Left lung (tissue), 10 donors: ENCODE results near the gene SPTBN1. TPM values are rescaled to one million over a fixed set of nuclear protein-coding genes. Genes with fewer than 3 reads are reported as not detected.

Source experiments
- ATAC-seq: fragments of 200-7000 bp; cut with Tn5 transposase; one replicate; pipeline ENCODE4 v1.9.1; 2020; ENCODE audit warnings: moderate library complexity
- DNase-seq, 4 donors: peaks; one replicate each; pipeline ENCODE4 v3.0.0-alpha.2; 2013 to 2020
- H3K27ac ChIP-seq, 2 donors: fragments of 200-600 bp; sonication (generic) in 1 of 2; one replicate each; pipeline versions ENCODE4 v1.5.0 to v1.8.0; 2020 to 2021
- H3K27me3 ChIP-seq, 2 donors: fragments of 200-600 bp; sonication (generic) in 1 of 2; one replicate each; pipeline versions ENCODE4 v1.5.0 to v1.8.0; 2020 to 2021
- H3K36me3 ChIP-seq, 2 donors: fragments of 200-600 bp; sonication (generic) in 1 of 2; one replicate each; pipeline versions ENCODE4 v1.5.0 to v1.8.0; 2020 to 2021
- H3K4me1 ChIP-seq, 2 donors: fragments of 200-600 bp; one replicate each; pipeline ENCODE4 v1.8.0; 2021
- H3K4me3 ChIP-seq, 2 donors: fragments of 200-600 bp; sonication (generic) in 1 of 2; one replicate each; pipeline versions ENCODE4 v1.5.0 to v1.8.0; 2020 to 2021; ENCODE audit warnings: mild to moderate bottlenecking in 1 of 2
- H3K9me3 ChIP-seq, 2 donors: fragments of 200-600 bp; sonication (generic) in 1 of 2; one replicate each; pipeline versions ENCODE4 v1.5.0 to v1.8.0; 2020 to 2021
- CTCF ChIP-seq, 2 donors: fragments of 200-600 bp; sonication (generic) in 1 of 2; IDR thresholded peaks; one replicate each; pipeline versions ENCODE4 v1.5.0 to v1.8.0; 2021; ENCODE audit warnings: antibody characterized with exemption in 2 of 2
- intact Hi-C, 2 donors: fragments of 100-400 bp; cut with DNase I; formaldehyde crosslinking; loops; one replicate each; pipeline versions ENCODE4 v1.11.2 to v1.14.2; 2022
- polyA plus RNA-seq, 6 donors: library from polyadenylated mRNA; unstranded; fragments of 120-200 nt; gene quantifications; one replicate each; pipeline ENCODE4 v1.2.1, GENCODE V29; 2013; ENCODE audit not compliant: insufficient read length in 6 of 6
- total RNA-seq, 2 donors: library from RNA; stranded (reverse); fragmentation: NEBNext Ultra II Directional; extraction: Animal tissue kit (Norgen Biotek cat#: 25700); gene quantifications; one replicate each; pipeline ENCODE4 v1.2.1, GENCODE V29; 2021
- donor health status: DM: no; HTN: yes; CAD: no.
- donor health status: DM: no; HTN: no; CAD: no.

Gene SPTBN1
- total and polyA plus RNA-seq, 8 donors: 441 to 578 (median 543) TPM

- H3K4me3 ChIP-seq: no peak overlapping the region
- peaks cover 0 to 19% of the 10 kb centered on the region in 2 donors for H3K36me3 ChIP-seq
- no peaks in the 10 kb centered on the region for H3K27me3 ChIP-seq
- H3K4me1 ChIP-seq: peaks cover 43 to 100% of the 10 kb centered on the region in 2 donors
- no peak for TF ChIP-seq CTCF (IDR thresholded peaks at IDR 0.05)
- intact Hi-C loops: no loop called here
- peak overlapping the region; percentile 63 to 78 for H3K27ac ChIP-seq
- no peak for DNase-seq
- no peaks in the 10 kb centered on the region for H3K9me3 ChIP-seq
- peak; percentile 20 for ATAC-seq
These were observed 143.8 kb downstream of the SPTBN1 start for GRCh38 chr2:54599914-54600313.

GRCh38 chr2:54601339-54601738, 145.2 kb downstream of the SPTBN1 start:
- ATAC-seq: no peak
- Histone ChIP-seq H3K36me3 (peaks cover 0 to 19% of the 10 kb centered on the region in 2 donors), H3K27me3 (no peaks in the 10 kb centered on the region), H3K27ac (peak overlapping the region; percentile 52 to 78), H3K4me3 (no peak overlapping the region), H3K4me1 (peaks cover 36 to 100% of the 10 kb centered on the region in 2 donors), H3K9me3 (no peaks in the 10 kb centered on the region)
- no peak for DNase-seq
- no peak for TF ChIP-seq CTCF (IDR thresholded peaks at IDR 0.05)
- intact Hi-C loops: no loop called here

- H3K27me3 ChIP-seq: no peaks in the 10 kb centered on the region
- TF ChIP-seq CTCF (IDR thresholded peaks at IDR 0.05): no peak
- DNase-seq: no peak
- peak; percentile 9 for ATAC-seq
- peaks cover 25 to 95% of the 10 kb centered on the region in 2 donors for H3K4me1 ChIP-seq
- intact Hi-C loops: no loop called here
- peaks cover 0 to 19% of the 10 kb centered on the region in 2 donors for H3K36me3 ChIP-seq
- no peaks in the 10 kb centered on the region for H3K9me3 ChIP-seq
- no peak overlapping the region for H3K4me3 ChIP-seq
- H3K27ac ChIP-seq: peak overlapping the region; percentile 52 to 78
These were observed 146.7 kb downstream of the SPTBN1 start for GRCh38 chr2:54602736-54603322.

DNA sequence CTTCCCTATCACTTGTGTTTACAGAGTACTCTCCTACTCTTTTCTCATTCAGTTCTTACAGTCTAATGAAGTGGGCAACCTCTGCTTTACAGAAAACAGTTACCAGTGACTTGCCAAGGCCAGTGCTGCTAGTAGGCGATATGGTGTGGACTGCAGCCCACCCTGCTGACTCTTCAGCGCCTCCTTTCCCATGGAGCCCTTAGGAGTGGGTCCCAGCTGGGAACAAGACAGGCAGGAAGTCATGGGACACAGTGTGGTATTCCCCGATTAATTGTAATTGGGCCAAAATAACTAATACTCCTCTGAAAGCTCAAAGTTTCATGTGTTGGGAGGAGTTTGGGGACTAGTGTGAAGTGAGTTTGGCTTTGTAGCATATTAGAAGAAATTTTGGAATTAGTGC, 147.2 kb downstream of the SPTBN1 start:
- Histone ChIP-seq H3K27me3 (no peaks in the 10 kb centered on the region), H3K4me1 (peaks cover 25 to 95% of the 10 kb centered on the region in 2 donors), H3K36me3 (peaks cover 0 to 19% of the 10 kb centered on the region in 2 donors), H3K9me3 (no peaks in the 10 kb centered on the region), H3K4me3 (no peak overlapping the region), H3K27ac (peak overlapping the region; percentile 52 to 78)
- no peak for TF ChIP-seq CTCF (IDR thresholded peaks at IDR 0.05)
- no peak for DNase-seq
- intact Hi-C loops: no loop called here
- ATAC-seq: peak; percentile 18

DNA sequence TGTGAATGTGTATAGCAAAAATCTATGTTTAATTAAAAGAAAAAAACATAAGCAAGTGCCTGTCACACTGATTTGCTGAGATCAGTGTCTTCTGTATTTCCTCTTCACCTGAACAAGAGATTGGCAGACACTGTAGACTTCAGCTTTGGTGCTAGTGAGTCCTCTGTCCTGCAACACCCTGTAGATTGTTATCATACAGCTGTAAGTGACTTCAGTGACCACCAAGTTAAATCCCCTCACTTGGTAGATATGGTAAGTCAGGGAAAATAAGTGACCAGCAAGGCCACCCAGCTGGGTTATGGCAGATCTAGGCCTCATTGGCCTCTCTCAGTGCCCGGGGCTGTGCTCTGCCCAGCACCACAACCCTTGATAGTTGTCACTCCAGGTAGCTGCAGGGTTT, 147.7 kb downstream of the SPTBN1 start:
- no peak overlapping the region for H3K4me3 ChIP-seq
- intact Hi-C loops: no loop called here
- H3K27ac ChIP-seq: peak overlapping the region; percentile 52 to 78
- peaks cover 0 to 16% of the 10 kb centered on the region in 2 donors for H3K36me3 ChIP-seq
- ATAC-seq (no peak), DNase-seq (no peak)
- no peak for TF ChIP-seq CTCF (IDR thresholded peaks at IDR 0.05)
- peaks cover 25 to 95% of the 10 kb centered on the region in 2 donors for H3K4me1 ChIP-seq
- H3K9me3 ChIP-seq: no peaks in the 10 kb centered on the region
- no peaks in the 10 kb centered on the region for H3K27me3 ChIP-seq
